Omental fat pad (tissue), 4 donors: ENCODE data around the gene CARD6. TPM values are rescaled to one million over a fixed set of nuclear protein-coding genes. Genes with fewer than 3 reads are reported as not detected.
"Not testable (repeated sequence)": the region's sequence is repeated elsewhere in the genome, so short reads cannot be mapped to it uniquely, and the experiment has no call there.

ENCODE experiments used
- ATAC-seq: fragments of 150-250 bp; one replicate; pipeline ENCODE4 v1.9.1; 2016; ENCODE audit warnings: mild to moderate bottlenecking, moderate library complexity; ENCODE audit not compliant: low FRiP score
- DNase-seq: peaks from one replicate; pipeline ENCODE4 v3.0.0-alpha.2; 2019; ENCODE audit warnings: low spot score
- total RNA-seq, 4 donors: library from RNA; depleted of rRNA; stranded (reverse); fragments of >200 nt; gene quantifications; one replicate each; pipeline ENCODE4 v1.1.0, GENCODE V29; 2016
- TF ChIP-seq, protein P1 (sequence below), 3 donors: fragments of 450-650 bp; IDR thresholded peaks; one replicate each; pipeline ENCODE4 v1.5.1; 2016 to 2017; ENCODE audit warnings: antibody characterized with exemption in 3 of 3, mild to moderate bottlenecking in 3 of 3, moderate library complexity in 2 of 3

Gene CARD6
- total RNA-seq, 4 donors from 2014 or later: 16.1 to 37.0 (median 21.6) TPM

DNA sequence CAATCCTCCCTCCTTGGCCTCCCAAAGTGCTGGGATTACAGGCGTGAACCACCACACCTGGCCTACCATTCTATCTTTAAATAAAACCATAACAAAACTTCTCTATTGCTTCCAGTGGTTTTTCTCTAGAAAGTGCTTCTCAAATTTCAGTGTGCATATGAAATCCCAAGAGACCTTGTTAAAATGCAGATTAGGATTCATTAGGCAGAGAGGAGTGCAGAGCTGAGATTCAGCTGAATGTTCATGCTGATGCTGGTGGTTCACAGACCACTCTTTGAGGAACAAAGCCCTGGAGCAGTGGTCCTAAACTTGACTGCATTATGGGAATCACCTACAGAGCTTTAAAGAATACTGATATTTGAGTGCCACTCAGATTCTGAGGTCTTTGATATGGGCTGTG lies 28.2 kb downstream of the CARD6 start:
- TF ChIP-seq, protein P1, sequence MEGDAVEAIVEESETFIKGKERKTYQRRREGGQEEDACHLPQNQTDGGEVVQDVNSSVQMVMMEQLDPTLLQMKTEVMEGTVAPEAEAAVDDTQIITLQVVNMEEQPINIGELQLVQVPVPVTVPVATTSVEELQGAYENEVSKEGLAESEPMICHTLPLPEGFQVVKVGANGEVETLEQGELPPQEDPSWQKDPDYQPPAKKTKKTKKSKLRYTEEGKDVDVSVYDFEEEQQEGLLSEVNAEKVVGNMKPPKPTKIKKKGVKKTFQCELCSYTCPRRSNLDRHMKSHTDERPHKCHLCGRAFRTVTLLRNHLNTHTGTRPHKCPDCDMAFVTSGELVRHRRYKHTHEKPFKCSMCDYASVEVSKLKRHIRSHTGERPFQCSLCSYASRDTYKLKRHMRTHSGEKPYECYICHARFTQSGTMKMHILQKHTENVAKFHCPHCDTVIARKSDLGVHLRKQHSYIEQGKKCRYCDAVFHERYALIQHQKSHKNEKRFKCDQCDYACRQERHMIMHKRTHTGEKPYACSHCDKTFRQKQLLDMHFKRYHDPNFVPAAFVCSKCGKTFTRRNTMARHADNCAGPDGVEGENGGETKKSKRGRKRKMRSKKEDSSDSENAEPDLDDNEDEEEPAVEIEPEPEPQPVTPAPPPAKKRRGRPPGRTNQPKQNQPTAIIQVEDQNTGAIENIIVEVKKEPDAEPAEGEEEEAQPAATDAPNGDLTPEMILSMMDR (IDR thresholded peaks at IDR 0.05): no peak

DNA sequence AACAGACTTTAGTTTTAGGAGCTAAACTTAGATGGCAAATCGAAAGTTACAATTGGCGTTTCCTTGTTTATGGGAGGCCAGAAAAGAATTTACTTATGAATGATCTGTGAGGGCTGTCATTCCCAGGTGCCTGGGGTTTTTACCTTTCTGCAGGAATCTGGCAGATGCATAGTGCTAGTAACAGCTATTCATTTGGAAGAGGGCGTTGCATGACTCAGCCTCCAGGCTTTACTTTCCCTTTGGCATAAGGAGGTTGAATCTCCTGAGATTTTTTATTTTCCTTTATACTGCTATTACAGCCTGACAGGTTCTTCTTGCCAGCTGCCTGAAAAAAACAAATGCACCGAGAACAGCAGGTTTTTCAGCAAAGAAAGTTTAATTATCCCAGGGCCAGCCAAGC lies 30.0 kb downstream of the CARD6 start:
- ATAC-seq: no peak
- DNase-seq: no peak
- TF ChIP-seq, protein P1 (IDR thresholded peaks at IDR 0.05): no peak

More for the DNA sequence above, 28.2 kb downstream of the CARD6 start:
- DNase-seq (no peak), ATAC-seq (no peak)

DNA sequence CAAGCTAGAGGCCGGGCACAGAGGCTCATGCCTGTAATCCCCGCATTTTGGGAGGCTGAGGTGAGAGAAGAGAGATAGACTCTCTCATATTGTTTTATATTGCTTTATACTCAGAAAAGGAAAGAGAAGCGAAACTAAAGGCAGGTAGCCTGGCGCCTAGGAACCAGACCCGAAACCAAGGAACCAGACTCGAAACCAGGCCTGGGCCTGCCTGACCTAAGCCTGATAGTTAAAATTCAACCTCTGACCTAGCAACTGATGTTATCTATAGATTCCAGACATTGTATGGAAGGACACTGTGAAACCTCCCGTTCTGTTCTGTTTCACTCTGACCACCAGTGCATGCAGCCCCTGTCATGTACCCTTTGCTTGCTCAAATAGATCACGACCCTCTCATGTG lies 31.1 kb downstream of the CARD6 start:
- ATAC-seq, DNase-seq: not testable (repeated sequence)

DNA sequence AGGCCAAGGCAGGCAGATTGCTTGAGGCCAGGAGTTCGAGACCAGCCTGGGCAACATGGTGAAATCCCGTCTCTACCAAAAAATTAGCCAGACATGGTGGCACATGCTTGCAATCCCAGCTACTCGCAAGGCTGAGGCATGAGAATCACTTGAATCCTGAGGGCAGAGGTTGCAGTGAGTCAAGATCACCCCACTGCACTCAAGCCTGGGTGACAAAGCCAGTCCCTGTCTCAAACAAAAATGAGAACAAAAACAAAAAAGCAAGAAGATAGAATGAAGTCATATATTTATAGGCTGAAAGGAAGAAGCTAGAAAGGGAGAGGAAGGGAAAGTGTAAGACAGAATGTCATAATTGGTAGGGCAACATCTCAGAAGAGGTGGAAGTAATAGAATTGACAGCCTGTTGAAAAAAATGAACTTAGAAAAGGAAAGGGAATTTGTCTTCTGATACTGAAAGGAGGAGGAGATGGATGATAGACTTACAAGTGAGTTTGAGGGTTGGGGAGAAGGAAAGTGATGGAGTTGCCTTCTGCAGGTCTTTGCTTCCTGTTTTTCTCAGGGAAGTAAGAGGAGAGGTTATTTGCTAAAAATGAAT lies 32.2 kb downstream of the CARD6 start:
- TF ChIP-seq, protein P1 (IDR thresholded peaks at IDR 0.05): no peak
- ATAC-seq: no peak
- no peak for DNase-seq

DNA sequence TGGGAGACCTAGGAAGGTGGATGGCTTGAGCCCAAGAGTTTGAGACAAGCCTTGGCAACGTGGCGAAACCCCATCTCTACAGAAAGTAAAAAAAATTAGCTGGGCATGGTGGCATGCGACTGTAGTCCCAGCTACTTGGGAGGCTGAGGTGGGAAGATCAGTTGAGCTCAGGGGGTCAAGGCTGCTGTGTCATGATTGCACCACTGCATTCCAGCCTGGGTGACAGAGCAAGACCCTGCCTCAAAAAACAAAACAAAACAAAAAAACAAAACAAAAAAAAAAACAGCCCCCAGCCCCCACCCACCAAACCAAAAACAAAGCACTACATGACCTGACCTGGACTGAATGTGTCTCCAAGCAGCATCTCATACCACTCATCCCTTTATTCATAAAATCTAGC lies 34.8 kb downstream of the CARD6 start:
- ATAC-seq: no peak
- DNase-seq: no peak
- TF ChIP-seq, protein P1 (IDR thresholded peaks at IDR 0.05): no peak

DNA sequence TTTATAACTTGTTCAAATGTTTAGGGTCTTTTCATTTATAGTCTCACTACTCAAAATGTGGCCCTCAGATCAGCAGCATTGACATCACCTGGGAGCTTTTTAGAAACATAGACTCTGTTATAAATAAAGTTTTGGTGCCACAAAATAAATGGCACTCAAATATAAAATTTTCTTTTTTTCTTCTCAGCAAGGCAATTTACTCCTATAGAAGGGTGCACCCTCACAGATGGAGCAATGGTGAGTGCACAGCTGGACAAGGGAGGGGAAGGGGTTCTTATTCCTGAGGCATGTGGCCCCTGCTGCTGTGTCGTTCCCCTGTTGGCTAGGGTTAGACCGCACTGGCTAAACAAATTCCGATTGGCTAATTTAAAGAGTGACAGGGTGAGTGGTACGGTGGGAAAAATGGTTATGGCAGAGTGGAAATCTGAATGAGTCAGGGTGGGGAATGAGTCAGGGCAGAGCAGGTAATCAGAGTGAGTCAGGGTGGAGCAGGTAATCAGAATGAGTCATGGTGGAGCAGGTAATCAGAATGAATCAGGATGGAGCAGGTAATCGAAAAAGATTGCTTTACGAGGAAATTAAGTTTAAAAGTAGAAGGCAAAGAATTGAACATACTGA lies 36.3 kb downstream of the CARD6 start:
- TF ChIP-seq, protein P1 (IDR thresholded peaks at IDR 0.05): no peak
- ATAC-seq (no peak), DNase-seq (no peak)

DNA sequence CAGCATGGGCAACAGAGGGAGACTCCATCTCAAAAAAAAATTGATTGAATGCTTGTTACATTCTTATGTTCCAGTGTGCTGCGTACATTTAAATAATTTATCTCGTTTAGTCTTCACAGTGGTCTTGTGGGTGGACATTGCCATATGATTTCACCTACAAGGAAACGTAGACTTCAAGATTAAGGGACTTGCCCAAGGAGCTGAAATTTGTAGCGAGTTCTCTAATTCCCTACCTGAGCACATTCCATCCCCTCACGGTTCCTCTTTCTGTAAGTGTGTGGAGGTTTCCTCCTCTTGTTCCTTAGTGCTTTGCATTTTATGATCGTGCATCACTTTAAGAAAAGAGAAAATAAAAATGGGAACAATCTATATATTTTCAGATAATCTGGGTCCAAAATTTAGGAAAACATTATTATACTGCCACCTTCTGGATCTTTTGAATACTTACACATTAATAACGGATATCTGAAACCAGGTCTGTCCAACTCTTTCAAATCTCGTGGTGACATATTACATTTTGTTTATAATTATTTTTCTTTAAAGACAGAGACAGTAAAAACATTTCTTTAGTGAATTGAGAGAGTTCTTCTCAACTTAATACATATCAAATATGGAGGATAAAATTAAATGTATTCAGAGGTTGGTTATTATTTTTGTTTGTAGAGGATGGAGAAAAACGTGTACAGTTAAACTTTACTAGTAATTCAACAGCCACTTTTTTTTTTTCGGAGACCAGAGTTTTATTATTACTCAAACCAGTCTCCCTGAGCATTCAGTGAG lies 38.2 kb downstream of the CARD6 start:
- TF ChIP-seq, protein P1 (IDR thresholded peaks at IDR 0.05): no peak
- no peak for DNase-seq
- no peak for ATAC-seq
